DMS79 treated with DMSO at 0.1 percent for 48 hours (cell line): ENCODE measurements around the gene PLEKHM1.

ENCODE experiments used
- DNase-seq: peaks from one replicate; lab custom pipeline; 2025; lab: John Stamatoyannopoulos, UW

The PLEKHM1 gene

GRCh38 chr17:45398800-45399199 is 91.7 kb downstream of the PLEKHM1 start:
- no peak for DNase-seq

- no peak for DNase-seq
Measured at GRCh38 chr17:45397796-45398195, 92.7 kb downstream of the PLEKHM1 start.

GRCh38 chr17:45396496-45397205 is 93.9 kb downstream of the PLEKHM1 start:
- DNase-seq, result no peak

- no peak for DNase-seq
Measured at GRCh38 chr17:45395569-45396415, 94.7 kb downstream of the PLEKHM1 start.

- DNase-seq, result peak; percentile 16
Measured at GRCh38 chr17:45394913-45395568, 95.5 kb downstream of the PLEKHM1 start.

GRCh38 chr17:45394564-45394912 is 96.0 kb downstream of the PLEKHM1 start:
- no peak for DNase-seq

- DNase-seq, result no peak
Measured at GRCh38 chr17:45394091-45394490, 96.4 kb downstream of the PLEKHM1 start.

- DNase-seq, result no peak
Measured at GRCh38 chr17:45393411-45393810, 97.1 kb downstream of the PLEKHM1 start.

- no peak for DNase-seq
Measured at GRCh38 chr17:45391918-45392317, 98.6 kb downstream of the PLEKHM1 start.

- DNase-seq, result no peak
Measured at GRCh38 chr17:45391291-45391690, 99.2 kb downstream of the PLEKHM1 start.

GRCh38 chr17:45389354-45389753 is 101.2 kb downstream of the PLEKHM1 start:
- DNase-seq, result no peak

GRCh38 chr17:45388604-45389325 is 101.8 kb downstream of the PLEKHM1 start:
- no peak for DNase-seq

GRCh38 chr17:45387739-45388138 is 102.8 kb downstream of the PLEKHM1 start:
- DNase-seq, result no peak

GRCh38 chr17:45386178-45386577 is 104.3 kb downstream of the PLEKHM1 start:
- no peak for DNase-seq
